K562 (cell line): ENCODE measurements around the gene MTA2. TPM values are rescaled to one million over a fixed set of nuclear protein-coding genes. Genes with fewer than 3 reads are reported as not detected.

ENCODE experiments used
- CAMTA2 ChIP-seq: fragments of 250-450 bp; sonication (Bioruptor Pico); conservative IDR thresholded peaks from 2 replicates; pipeline ENCODE4 v1.5.1; 2022
- E2F5 ChIP-seq: sonication (generic); formaldehyde crosslinking; IDR thresholded peaks from 2 replicates; pipeline ENCODE4 v1.8.0; 2022; ENCODE audit warnings: mild to moderate bottlenecking, missing genetic modification reagents
- EP300 ChIP-seq: IDR thresholded peaks from 2 replicates; pipeline ENCODE4 v1.6.1; 2012; ENCODE audit warnings: low read length, improper control_type of control experiment
- ERF ChIP-seq: fragments of 450-650 bp; formaldehyde crosslinking; IDR thresholded peaks from 2 replicates; pipeline ENCODE4 v1.4.0; 2020; ENCODE audit warnings: mild to moderate bottlenecking, mixed read lengths
- HLTF ChIP-seq: fragments of 450-650 bp; IDR thresholded peaks from 2 replicates; pipeline ENCODE4 v1.6.1; 2016
- ILF3 ChIP-seq: fragments of 450-650 bp; IDR thresholded peaks from 2 replicates; pipeline ENCODE4 v1.6.1; 2018; ENCODE audit warnings: antibody characterized with exemption, mild to moderate bottlenecking, moderate library complexity, borderline replicate concordance
- KDM4B ChIP-seq, 2 experiments: fragments of 450-650 bp in 1 of 2; sonication (generic) in 1 of 2; IDR thresholded peaks; 2 replicates each; pipeline ENCODE4 v1.6.1; 2016 to 2017; ENCODE audit warnings: borderline replicate concordance in 2 of 2, antibody characterized with exemption in 1 of 2, low read depth in 1 of 2, mild to moderate bottlenecking in 1 of 2
- LARP7 ChIP-seq: fragments of 450-650 bp; IDR thresholded peaks from 2 replicates; pipeline ENCODE4 v1.6.1; 2016
- MAZ ChIP-seq, 2 experiments: fragments of 450-650 bp in 1 of 2; sonication (generic) in 1 of 2; formaldehyde crosslinking; IDR thresholded peaks in 1 of 2; conservative IDR thresholded peaks in 1 of 2; 2 replicates each; pipeline versions ENCODE4 v1.4.0 to v1.5.0; 2020; ENCODE audit warnings: mild to moderate bottlenecking in 1 of 2, missing genetic modification reagents in 1 of 2
- PRDM10 ChIP-seq: fragments of 450-650 bp; IDR thresholded peaks from 2 replicates; pipeline ENCODE4 v1.6.1; 2018; ENCODE audit not compliant: partially characterized antibody
- RBM34 ChIP-seq: fragments of 200-400 bp; formaldehyde crosslinking; IDR thresholded peaks from 2 replicates; pipeline ENCODE4 v1.6.1; 2018; ENCODE audit warnings: low read length, borderline replicate concordance; ENCODE audit not compliant: insufficient read depth
- SMAD2 ChIP-seq: fragments of 150-350 bp; IDR thresholded peaks from 2 replicates; pipeline ENCODE4 v1.6.1; 2014; ENCODE audit warnings: low read depth, mild to moderate bottlenecking, low read length
- STAT5A ChIP-seq: IDR thresholded peaks from 2 replicates; pipeline ENCODE4 v1.6.1; 2012; ENCODE audit warnings: low read length, inconsistent platforms, borderline replicate concordance
- TAF9B ChIP-seq: fragments of 450-650 bp; IDR thresholded peaks from 2 replicates; pipeline ENCODE4 v1.6.1; 2018; ENCODE audit warnings: mild to moderate bottlenecking; ENCODE audit not compliant: partially characterized antibody
- TEAD1 ChIP-seq, 2 experiments: fragments of 450-650 bp in 1 of 2; sonication (generic) in 1 of 2; formaldehyde crosslinking; IDR thresholded peaks; 2 replicates each; pipeline versions ENCODE4 v1.4.0 to v1.8.0; 2020 to 2022; ENCODE audit warnings: mild to moderate bottlenecking in 2 of 2, missing genetic modification reagents in 1 of 2
- UBTF ChIP-seq, 2 experiments: IDR thresholded peaks; 2 replicates each; pipeline ENCODE4 v1.6.1; 2012; ENCODE audit warnings: improper control_type of control experiment in 2 of 2, low read depth in 2 of 2, low read length in 2 of 2, borderline replicate concordance in 1 of 2
- ZFP91 ChIP-seq: sonication (generic); formaldehyde crosslinking; IDR thresholded peaks from 2 replicates; pipeline ENCODE4 v1.8.0; 2022; ENCODE audit warnings: mild to moderate bottlenecking, missing genetic modification reagents
- ZNF175 ChIP-seq: fragments of 200-800 bp; sonication (Bioruptor generic); IDR thresholded peaks from 2 replicates; pipeline ENCODE4 v1.6.1; 2016; ENCODE audit warnings: low read depth, mild to moderate bottlenecking, missing genetic modification characterization, missing compliant biosample characterization
- ZNF316 ChIP-seq: fragments of 450-650 bp; IDR thresholded peaks from 2 replicates; pipeline ENCODE4 v1.6.1; 2016
- polyA plus RNA-seq, 8 experiments: library from polyadenylated mRNA; depleted of rRNA in 4 of 8; stranded (reverse) in 5 of 8; unstranded in 3 of 8; fragments of >200 nt; fragmentation: Nextera tagmentation in 2 of 8; fragmentation: Illumina TruSeq in 1 of 8; extraction: Ambion mirVana in 2 of 8; extraction: Trizol in 1 of 8; gene quantifications; 2 replicates each; pipeline versions ENCODE4 v1.2.1 to v1.2.3, GENCODE V29; 2011 to 2014; ENCODE audit warnings: inconsistent platforms in 1 of 8, missing spikeins in 1 of 8
- total RNA-seq, 7 experiments: library from RNA; depleted of rRNA in 6 of 7; stranded (reverse); fragments of >200 nt in 6 of 7; fragmentation: Illumina TruSeq in 2 of 7; extraction: Trizol in 2 of 7; gene quantifications; 2 replicates each; pipeline versions ENCODE4 v1.2.1 to v1.2.3, GENCODE V29; 2011 to 2021; ENCODE audit warnings: low replicate concordance in 1 of 7

Gene MTA2
- total and polyA plus RNA-seq, 9 of the 15 experiments (the other 6 are each of a cell fraction or from before 2014, with no cell fraction given), result 6.2 to 220 (median 172) TPM

GRCh38 chr11:62573592-62574362 is 27.9 kb downstream of the MTA2 start, which contains the start of gene EEF1G (continued):
- peak; percentile 3 for TF ChIP-seq PRDM10
- peak; percentile 83; the same call in 1 of the 2 replicates for TF ChIP-seq CAMTA2
- 0 out of 2 replicates have a peak, but pooled peaks have one; percentile 50 for TF ChIP-seq HLTF
- TF ChIP-seq EP300, result no peak
- TF ChIP-seq UBTF (IDR thresholded peaks at IDR 0.05; ENCODE audit: borderline replicate concordance in 1 of 2, low read depth in 2 of 2, low read length in 2 of 2), result 0 out of 4 replicates have a peak, but pooled peaks of 1 of the 2 experiments have one; percentile 33
- TF ChIP-seq RBM34, result no peak
- 0 out of 2 replicates have a peak, but pooled peaks have one; percentile 56 for TF ChIP-seq LARP7
- 0 out of 4 replicates have a peak, but pooled peaks of 1 of the 2 experiments have one; percentile 9 for TF ChIP-seq KDM4B (IDR thresholded peaks at IDR 0.05; ENCODE audit: borderline replicate concordance in 2 of 2, low read depth in 1 of 2)
- TF ChIP-seq TEAD1 (CRISPR knock-in tag; IDR thresholded peaks at IDR 0.05), result 0 out of 4 replicates have a peak, but pooled peaks of 1 of the 2 experiments have one; percentile 12
- no peak for TF ChIP-seq SMAD2
- 0 out of 2 replicates have a peak, but pooled peaks have one; percentile 65 for TF ChIP-seq ERF (CRISPR knock-in tag)
- TF ChIP-seq ILF3, result no peak
- no peak for TF ChIP-seq STAT5A
- TF ChIP-seq ZFP91 (CRISPR knock-in tag), result no peak
- no peak for TF ChIP-seq ZNF175 (CRISPR knock-in tag)
- TF ChIP-seq TAF9B, result peak; percentile 100
- peak; percentile 30; the same call in 1 of the 2 replicates for TF ChIP-seq ZNF316
- TF ChIP-seq MAZ (CRISPR knock-in tag; conservative IDR thresholded peaks at IDR 0.05 in 1 of 2, IDR thresholded peaks at IDR 0.05 in 1 of 2), result peak; percentile 90 to 97
- TF ChIP-seq E2F5, result no peak
